Progenitor cell of endocrine pancreas (in vitro differentiated cells): ENCODE results near the gene MMP1. TPM values are rescaled to one million over a fixed set of nuclear protein-coding genes. Genes with fewer than 3 reads are reported as not detected.

Experiments used
- DNase-seq: peaks from one replicate; pipeline ENCODE4 v3.0.0; 2021; ENCODE audit warnings: low spot score; ENCODE audit not compliant: unreplicated experiment
- H3K27ac Mint-ChIP-seq: 2 replicates; pipeline ENCODE4 v1.8.0; 2021; ENCODE audit warnings: mild to moderate bottlenecking, moderate library complexity, mixed read lengths
- H3K27me3 Mint-ChIP-seq: 2 replicates; pipeline ENCODE4 v1.8.0; 2021; ENCODE audit warnings: mixed read lengths
- H3K36me3 Mint-ChIP-seq: 2 replicates; pipeline ENCODE4 v1.8.0; 2022; ENCODE audit warnings: mixed read lengths; ENCODE audit not compliant: insufficient read depth
- H3K4me1 Mint-ChIP-seq: 2 replicates; pipeline ENCODE4 v1.8.0; 2021; ENCODE audit warnings: low read depth, mixed read lengths
- H3K4me3 Mint-ChIP-seq: 2 replicates; pipeline ENCODE4 v1.8.0; 2021; ENCODE audit warnings: low read depth, mild to moderate bottlenecking, moderate library complexity, mixed read lengths
- H3K9me3 Mint-ChIP-seq: 2 replicates; pipeline ENCODE4 v1.8.0; 2021; ENCODE audit warnings: low read depth, mixed read lengths
- CTCF ChIP-seq: fragments of 200-600 bp; sonication (generic); IDR thresholded peaks from one replicate; pipeline ENCODE4 v1.5.0; 2021; ENCODE audit warnings: antibody characterized with exemption, mild to moderate bottlenecking; ENCODE audit not compliant: unreplicated experiment
- total RNA-seq: library from RNA; stranded (reverse); gene quantifications from 2 replicates; pipeline ENCODE4 v1.2.1, GENCODE V29; 2021

The MMP1 gene
- total RNA-seq, 1 donor from 2014 or later, result 0.24 TPM

GRCh38 chr11:102831489-102832440 is 33.8 kb upstream of the MMP1 start:
- Mint-ChIP-seq H3K4me3 (peak overlapping the region; percentile 65), H3K27ac (no peak overlapping the region), H3K9me3 (no peaks in the 10 kb centered on the region), H3K4me1 (peaks cover 1% of the 10 kb centered on the region), H3K36me3 (no peaks in the 10 kb centered on the region), H3K27me3 (peaks cover 13% of the 10 kb centered on the region)
- TF ChIP-seq CTCF, result peak; percentile 47
- DNase-seq, result peak; percentile 21

DNA sequence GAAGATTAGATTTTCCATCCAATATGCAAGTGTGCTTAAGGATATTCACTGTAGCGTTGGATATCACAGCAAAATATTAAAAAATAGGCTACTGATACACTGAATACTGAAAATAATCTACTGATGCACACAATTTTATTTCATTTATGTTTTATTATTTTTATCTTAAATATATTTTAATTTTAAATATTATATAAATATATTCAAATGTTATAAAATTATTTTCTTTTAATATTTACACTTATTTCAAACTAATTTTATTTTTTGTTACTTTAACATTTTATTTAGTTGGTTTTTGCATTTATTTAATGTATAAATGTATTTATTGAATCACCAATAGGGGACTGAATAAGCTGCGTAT is 33.1 kb upstream of the MMP1 start:
- DNase-seq, result no peak
- H3K4me1 Mint-ChIP-seq, result no peaks in the 10 kb centered on the region
- TF ChIP-seq CTCF, result no peak
- peaks cover 3% of the 10 kb centered on the region for H3K9me3 Mint-ChIP-seq
- H3K4me3 Mint-ChIP-seq, result no peak overlapping the region
- no peak overlapping the region for H3K27ac Mint-ChIP-seq
- H3K27me3 Mint-ChIP-seq, result peaks cover 13% of the 10 kb centered on the region
- no peaks in the 10 kb centered on the region for H3K36me3 Mint-ChIP-seq

- H3K27ac Mint-ChIP-seq, result no peak overlapping the region
- no peak overlapping the region for H3K4me3 Mint-ChIP-seq
- no peak for TF ChIP-seq CTCF
- peaks cover 13% of the 10 kb centered on the region for H3K27me3 Mint-ChIP-seq
- no peaks in the 10 kb centered on the region for H3K36me3 Mint-ChIP-seq
- H3K9me3 Mint-ChIP-seq, result peaks cover 3% of the 10 kb centered on the region
- no peaks in the 10 kb centered on the region for H3K4me1 Mint-ChIP-seq
- DNase-seq, result no peak
These were observed 32.2 kb upstream of the MMP1 start for GRCh38 chr11:102830001-102830727.

DNA sequence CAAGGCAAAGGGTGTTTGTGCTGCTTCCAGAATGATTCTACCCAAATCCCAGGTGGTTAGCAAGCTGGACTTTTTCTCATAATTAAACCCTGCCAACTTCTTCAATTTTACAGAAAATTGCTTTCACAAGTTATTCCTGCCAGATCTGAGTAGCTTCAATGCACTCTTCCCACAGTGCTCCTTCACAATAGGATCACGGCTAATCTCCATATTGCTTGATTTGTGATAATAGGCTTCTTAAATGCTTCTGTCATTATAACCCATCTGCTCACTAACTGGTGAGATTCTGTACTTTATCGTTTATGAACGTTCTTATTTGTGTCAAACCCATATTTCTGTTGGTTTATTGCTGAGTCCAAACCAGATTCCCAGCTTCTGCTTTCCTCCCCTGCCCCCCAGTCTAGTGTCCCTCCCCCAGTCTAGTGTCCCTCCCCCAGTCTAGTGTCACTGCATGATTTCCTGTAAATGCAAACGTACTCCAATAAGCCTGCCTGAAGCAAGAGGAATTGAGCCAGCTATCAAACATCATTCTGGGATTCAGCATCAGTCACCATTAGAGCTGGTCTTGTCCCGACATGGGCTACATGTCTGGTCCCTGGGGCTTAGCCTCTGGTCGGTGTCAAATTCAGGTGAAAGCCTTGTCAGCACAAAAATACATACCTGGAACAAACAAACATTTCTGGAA is 31.5 kb upstream of the MMP1 start:
- Mint-ChIP-seq H3K4me3 (no peak overlapping the region), H3K36me3 (no peaks in the 10 kb centered on the region), H3K9me3 (peaks cover 3% of the 10 kb centered on the region), H3K27ac (no peak overlapping the region), H3K27me3 (peaks cover 13% of the 10 kb centered on the region), H3K4me1 (no peaks in the 10 kb centered on the region)
- DNase-seq, result no peak
- no peak for TF ChIP-seq CTCF

- Mint-ChIP-seq H3K36me3 (no peaks in the 10 kb centered on the region), H3K9me3 (peaks cover 3% of the 10 kb centered on the region), H3K27me3 (no peaks in the 10 kb centered on the region), H3K4me1 (no peaks in the 10 kb centered on the region), H3K4me3 (no peak overlapping the region), H3K27ac (no peak overlapping the region)
- no peak for DNase-seq
- no peak for TF ChIP-seq CTCF
These were observed 26.6 kb upstream of the MMP1 start for GRCh38 chr11:102824556-102824955.
